GM19372 (cell line): ENCODE measurements around the gene SLC35E3.

Experiments used
- ATAC-seq: cut with Tn5 transposase; IDR thresholded peaks from one replicate; pipeline ENCODE4 v1.9.1; 2021; ENCODE audit warnings: mild to moderate bottlenecking, low read depth, moderate library complexity; ENCODE audit not compliant: unreplicated experiment

The SLC35E3 gene

GRCh38 chr12:68745904-68746571 is at the start of gene SLC35E3:
SLC35E3 (plus strand) TSS chr12:68746176; CDS start chr12:68746378, 202 bp downstream.
- peak; percentile 96 for ATAC-seq

- no peak for ATAC-seq
Observed at GRCh38 chr12:68699486-68699885, 46.5 kb upstream of the SLC35E3 start.

- no peak for ATAC-seq
Observed at GRCh38 chr12:68727776-68728175, 18.2 kb upstream of the SLC35E3 start.

- no peak for ATAC-seq
Observed at GRCh38 chr12:68733661-68734071, 12.3 kb upstream of the SLC35E3 start.

GRCh38 chr12:68739891-68740290 is 6.1 kb upstream of the SLC35E3 start:
- ATAC-seq = no peak

- no peak for ATAC-seq
Observed at GRCh38 chr12:68743356-68743755, 2.6 kb upstream of the SLC35E3 start.

- ATAC-seq = no peak
Observed at GRCh38 chr12:68745376-68745903, 536 bp upstream of the SLC35E3 start.

- peak; percentile 31 for ATAC-seq
Observed at GRCh38 chr12:68746572-68747180, 700 bp downstream of the SLC35E3 start.

- no peak for ATAC-seq
Observed at GRCh38 chr12:68749443-68749842, 3.5 kb downstream of the SLC35E3 start.

GRCh38 chr12:68749861-68750260 is 3.9 kb downstream of the SLC35E3 start:
- no peak for ATAC-seq

GRCh38 chr12:68750506-68750905 is 4.5 kb downstream of the SLC35E3 start:
- no peak for ATAC-seq

- no peak for ATAC-seq
Observed at GRCh38 chr12:68755536-68756243, 9.7 kb downstream of the SLC35E3 start.

GRCh38 chr12:68759852-68760251 is 13.9 kb downstream of the SLC35E3 start:
- ATAC-seq = no peak

- no peak for ATAC-seq
Observed at GRCh38 chr12:68760806-68761441, 14.9 kb downstream of the SLC35E3 start.

- no peak for ATAC-seq
Observed at GRCh38 chr12:68761442-68761812, 15.5 kb downstream of the SLC35E3 start.

GRCh38 chr12:68761901-68762630 is 16.1 kb downstream of the SLC35E3 start:
- ATAC-seq = no peak

GRCh38 chr12:68762691-68763090 is 16.7 kb downstream of the SLC35E3 start:
- no peak for ATAC-seq

GRCh38 chr12:68765696-68766095 is 19.7 kb downstream of the SLC35E3 start:
- ATAC-seq = no peak

- ATAC-seq = no peak
Observed at GRCh38 chr12:68766646-68767045, 20.7 kb downstream of the SLC35E3 start.

GRCh38 chr12:68767191-68767590 is 21.2 kb downstream of the SLC35E3 start:
- ATAC-seq = no peak
